Measurements from ENCODE around the gene ERMARD.

Gene ERMARD

GRCh38 chr6:169783971-169784820, 32.8 kb downstream of the ERMARD start:
- H3K27me3 Mint-ChIP-seq: peaks cover 4% of the 10 kb centered on the region
- no peak for DNase-seq
- no peak overlapping the region for H3K27ac Mint-ChIP-seq
- H3K9me3 Mint-ChIP-seq: no peaks in the 10 kb centered on the region
- H3K4me1 Mint-ChIP-seq (ENCODE audit: low read depth): peaks cover 5% of the 10 kb centered on the region
- H3K4me3 Mint-ChIP-seq: no peak overlapping the region
- H3K36me3 Mint-ChIP-seq (ENCODE audit: low read depth): peaks cover 45% of the 10 kb centered on the region

DNA sequence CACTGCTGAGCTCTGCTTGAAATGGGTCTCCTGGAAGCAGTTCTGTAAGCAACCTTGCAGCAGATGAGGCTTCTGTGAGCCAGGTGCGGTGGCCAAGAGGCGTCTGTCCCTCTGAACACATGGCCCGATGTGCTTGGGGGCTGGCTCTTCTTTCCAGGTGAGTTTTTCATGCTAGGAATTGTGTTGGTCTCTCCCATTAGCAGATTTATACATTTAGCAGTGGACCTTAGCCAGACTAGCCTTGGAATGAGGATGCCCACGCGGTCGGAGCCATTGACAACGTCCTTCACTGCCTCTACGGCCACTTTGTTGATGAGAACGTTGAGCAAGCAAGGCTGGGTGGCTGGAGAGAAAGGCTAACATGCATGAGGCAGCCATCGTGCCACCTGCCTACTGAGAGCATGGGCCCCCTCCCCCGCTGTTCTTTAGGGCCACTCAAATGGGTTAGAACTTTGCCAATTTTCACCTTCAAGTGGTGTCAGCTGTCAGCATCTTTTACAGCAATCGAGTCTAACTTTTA, 33.5 kb downstream of the ERMARD start:
- Mint-ChIP-seq H3K4me3 (no peak overlapping the region), H3K27me3 (peaks cover 9% of the 10 kb centered on the region), H3K4me1 (ENCODE audit: low read depth) (peaks cover 9% of the 10 kb centered on the region), H3K9me3 (no peaks in the 10 kb centered on the region), H3K36me3 (ENCODE audit: low read depth) (peaks cover 38% of the 10 kb centered on the region), H3K27ac (no peak overlapping the region)
- DNase-seq: no peak

DNA sequence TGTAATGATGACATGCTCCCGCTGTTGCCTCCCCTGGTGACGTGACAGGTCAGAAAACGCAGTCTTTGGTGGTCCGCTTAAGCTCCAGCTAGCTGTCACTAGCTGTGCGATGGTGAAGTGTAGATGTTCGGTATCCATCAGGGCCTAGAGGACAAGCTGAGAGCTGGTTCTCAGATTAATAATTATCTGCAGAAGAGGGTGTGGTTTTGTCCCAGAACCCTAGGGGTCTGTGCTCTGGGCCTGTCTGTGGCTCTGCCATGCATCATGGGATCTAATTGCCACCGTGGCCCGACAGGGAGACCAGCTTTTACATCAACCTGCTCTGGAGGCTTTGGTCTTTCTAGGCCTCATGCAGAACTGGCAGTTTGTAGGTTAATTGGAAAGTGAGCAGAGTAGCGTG, 34.1 kb downstream of the ERMARD start:
- H3K4me3 Mint-ChIP-seq: no peak overlapping the region
- no peak overlapping the region for H3K27ac Mint-ChIP-seq
- peaks cover 31% of the 10 kb centered on the region for H3K36me3 Mint-ChIP-seq (ENCODE audit: low read depth)
- H3K27me3 Mint-ChIP-seq: peaks cover 14% of the 10 kb centered on the region
- H3K4me1 Mint-ChIP-seq (ENCODE audit: low read depth): peaks cover 16% of the 10 kb centered on the region
- no peaks in the 10 kb centered on the region for H3K9me3 Mint-ChIP-seq
- no peak for DNase-seq

DNA sequence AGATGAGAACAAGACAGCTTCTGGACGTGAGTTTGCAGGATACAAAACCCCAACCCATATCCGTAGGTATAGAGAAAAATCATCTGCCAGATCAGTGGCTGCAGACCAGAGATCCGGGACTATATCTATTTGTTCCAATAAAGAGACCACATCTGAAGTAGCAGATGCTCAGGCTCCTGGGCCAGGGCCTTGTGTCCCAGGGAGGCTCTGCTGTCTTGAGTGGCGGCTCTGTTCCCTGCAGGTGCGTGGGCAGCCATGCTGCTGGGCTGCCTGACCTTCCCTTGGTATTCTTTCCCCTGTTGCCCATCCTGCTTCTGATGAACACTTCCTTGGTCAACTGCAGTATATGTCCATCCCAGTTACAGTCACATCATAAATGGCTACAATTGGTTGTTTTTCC, 34.9 kb downstream of the ERMARD start:
- H3K4me1 Mint-ChIP-seq (ENCODE audit: low read depth): peaks cover 22% of the 10 kb centered on the region
- peaks cover 23% of the 10 kb centered on the region for H3K36me3 Mint-ChIP-seq (ENCODE audit: low read depth)
- H3K4me3 Mint-ChIP-seq: no peak overlapping the region
- H3K27me3 Mint-ChIP-seq: peaks cover 22% of the 10 kb centered on the region
- peak; percentile 17 for DNase-seq
- H3K27ac Mint-ChIP-seq: no peak overlapping the region
- H3K9me3 Mint-ChIP-seq: no peaks in the 10 kb centered on the region

DNA sequence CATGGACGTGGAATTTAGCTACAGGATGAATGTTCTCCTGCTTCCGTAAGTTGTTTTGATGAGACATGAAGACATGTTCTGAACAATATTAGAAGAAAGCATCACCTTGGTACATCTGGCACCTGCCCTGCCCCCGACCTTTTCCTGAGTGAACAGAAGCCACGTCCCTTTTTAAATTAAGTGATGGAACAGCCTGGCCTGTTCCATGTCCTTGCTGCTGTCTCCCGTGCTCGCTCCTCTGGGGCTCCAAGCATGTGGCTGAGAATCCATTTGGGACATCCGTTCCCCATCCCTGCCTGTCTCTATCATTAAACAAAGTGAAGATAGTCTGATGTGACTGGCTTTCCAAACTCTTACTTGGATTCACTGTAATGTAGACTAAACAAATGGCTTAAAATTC, 36.4 kb downstream of the ERMARD start:
- Mint-ChIP-seq H3K27ac (no peak overlapping the region), H3K9me3 (no peaks in the 10 kb centered on the region), H3K27me3 (peaks cover 35% of the 10 kb centered on the region), H3K36me3 (ENCODE audit: low read depth) (peaks cover 18% of the 10 kb centered on the region), H3K4me1 (ENCODE audit: low read depth) (peaks cover 23% of the 10 kb centered on the region), H3K4me3 (no peak overlapping the region)
- no peak for DNase-seq

DNA sequence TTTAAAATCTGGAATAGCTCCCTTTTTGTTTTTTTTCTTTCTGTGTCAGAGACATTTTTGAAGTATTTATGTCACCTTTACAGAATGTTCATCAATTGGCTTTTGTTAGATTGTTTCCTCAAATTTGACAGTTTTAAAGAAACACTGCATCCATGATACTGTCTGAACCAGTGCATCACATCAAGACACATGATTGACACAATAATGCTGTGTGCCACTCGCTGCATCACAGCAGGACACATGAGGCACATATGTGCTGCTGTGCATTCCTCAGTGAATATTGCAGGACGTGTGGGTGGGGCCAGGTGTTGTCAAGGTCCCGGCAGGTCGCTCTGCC, 37.4 kb downstream of the ERMARD start:
- peaks cover 40% of the 10 kb centered on the region for H3K27me3 Mint-ChIP-seq
- no peak overlapping the region for H3K4me3 Mint-ChIP-seq
- H3K27ac Mint-ChIP-seq: no peak overlapping the region
- no peaks in the 10 kb centered on the region for H3K9me3 Mint-ChIP-seq
- H3K36me3 Mint-ChIP-seq (ENCODE audit: low read depth): peaks cover 8% of the 10 kb centered on the region
- peaks cover 21% of the 10 kb centered on the region for H3K4me1 Mint-ChIP-seq (ENCODE audit: low read depth)
- no peak for DNase-seq

- H3K4me3 Mint-ChIP-seq: peak overlapping the region; percentile 75
- peaks cover 17% of the 10 kb centered on the region for H3K4me1 Mint-ChIP-seq (ENCODE audit: low read depth)
- H3K36me3 Mint-ChIP-seq (ENCODE audit: low read depth): peaks cover 3% of the 10 kb centered on the region
- no peak for DNase-seq
- H3K27ac Mint-ChIP-seq: no peak overlapping the region
- H3K9me3 Mint-ChIP-seq: no peaks in the 10 kb centered on the region
- peaks cover 43% of the 10 kb centered on the region for H3K27me3 Mint-ChIP-seq
Measured at GRCh38 chr6:169789146-169789943, 37.9 kb downstream of the ERMARD start.

DNA sequence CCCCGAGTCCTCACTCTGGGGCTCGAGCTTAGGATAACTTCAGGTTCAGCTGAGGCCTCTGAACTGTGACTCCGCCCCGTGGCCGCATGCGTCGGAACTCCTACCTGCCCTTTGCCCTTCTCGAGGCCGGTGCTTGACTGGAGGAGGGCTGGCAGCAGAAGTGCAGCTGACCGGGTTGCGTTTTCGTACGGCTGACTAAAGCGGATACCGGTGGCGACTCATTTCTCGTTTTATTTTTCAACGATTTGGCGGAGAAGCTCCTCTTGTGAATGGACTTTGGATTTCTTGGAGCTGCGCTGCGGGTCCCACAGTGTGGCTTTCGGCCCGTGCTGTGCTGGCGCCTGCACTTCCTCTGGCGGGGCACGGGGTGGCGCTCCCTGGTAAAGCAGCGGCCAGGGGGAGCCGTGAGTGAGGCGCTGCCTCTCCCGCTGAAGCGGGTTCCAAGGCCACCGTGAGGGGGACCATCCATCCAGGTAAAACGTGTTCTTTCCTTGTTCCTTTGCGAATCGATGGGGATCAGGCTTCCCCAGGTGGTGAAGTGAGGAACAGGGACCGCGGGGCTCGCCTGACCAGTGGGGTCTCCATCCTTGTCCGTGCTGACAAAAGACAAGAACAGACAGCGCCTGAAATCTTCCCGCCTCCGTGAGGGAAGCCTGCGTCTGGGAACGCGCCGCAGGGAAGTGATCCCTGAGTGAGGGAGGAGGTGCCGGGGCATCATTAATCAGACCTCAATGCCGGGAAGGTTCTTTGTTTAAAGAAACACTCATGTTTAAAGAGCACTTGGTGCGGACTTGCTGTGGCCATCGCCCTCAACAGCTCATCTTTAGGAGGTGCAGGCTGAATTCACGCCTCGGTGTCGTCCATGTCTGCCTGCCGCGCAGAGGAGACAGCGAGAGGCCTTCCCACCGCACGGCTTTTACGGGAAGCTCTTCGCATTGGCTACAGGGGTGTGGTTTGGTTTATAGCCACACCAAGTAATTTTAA, 38.8 kb downstream of the ERMARD start:
- H3K4me3 Mint-ChIP-seq: peak overlapping the region; percentile 75
- H3K36me3 Mint-ChIP-seq (ENCODE audit: low read depth): no peaks in the 10 kb centered on the region
- H3K9me3 Mint-ChIP-seq: no peaks in the 10 kb centered on the region
- H3K27ac Mint-ChIP-seq: peak overlapping the region; percentile 42
- H3K4me1 Mint-ChIP-seq (ENCODE audit: low read depth): peaks cover 17% of the 10 kb centered on the region
- DNase-seq: peak; percentile 85
- H3K27me3 Mint-ChIP-seq: peaks cover 50% of the 10 kb centered on the region

- no peak for DNase-seq
- peaks cover 17% of the 10 kb centered on the region for H3K4me1 Mint-ChIP-seq (ENCODE audit: low read depth)
- H3K4me3 Mint-ChIP-seq: no peak overlapping the region
- no peaks in the 10 kb centered on the region for H3K36me3 Mint-ChIP-seq (ENCODE audit: low read depth)
- H3K27me3 Mint-ChIP-seq: peaks cover 50% of the 10 kb centered on the region
- H3K9me3 Mint-ChIP-seq: no peaks in the 10 kb centered on the region
- no peak overlapping the region for H3K27ac Mint-ChIP-seq
Measured at GRCh38 chr6:169791721-169792131, 40.3 kb downstream of the ERMARD start.

DNA sequence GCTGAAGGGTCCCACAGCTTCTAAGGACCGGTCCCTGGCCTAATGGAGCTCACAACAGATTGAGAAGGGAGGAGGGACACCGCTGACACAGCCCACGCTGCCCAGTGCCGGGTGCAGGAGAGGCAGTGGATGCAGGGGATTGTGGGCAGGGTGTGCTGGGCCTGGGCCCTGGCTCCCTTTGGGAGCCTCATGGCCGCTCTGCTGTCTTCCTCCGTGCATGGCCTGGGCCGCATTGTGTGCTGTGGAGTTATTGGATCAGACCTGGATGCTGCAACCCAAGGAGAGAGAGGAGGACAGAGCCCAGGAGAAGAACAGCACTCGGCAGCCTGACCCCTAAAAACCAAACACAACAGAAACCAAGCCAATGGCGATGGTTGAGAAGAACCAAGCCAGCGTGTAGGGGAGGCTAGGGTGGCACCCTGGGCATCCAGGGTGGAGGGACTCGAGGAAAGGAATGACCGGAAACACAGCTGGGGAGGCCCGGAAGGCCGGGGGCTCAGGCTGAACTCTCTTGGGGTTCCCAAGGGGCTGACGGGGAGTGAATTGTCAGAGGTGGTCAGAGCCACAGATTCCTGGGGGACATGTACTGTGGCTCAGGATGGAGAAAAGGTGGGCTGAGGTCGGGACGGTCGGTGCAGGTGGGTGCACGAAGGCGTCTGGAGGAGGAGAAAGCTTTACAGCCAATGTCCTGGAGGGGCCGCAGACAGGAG, 41.0 kb downstream of the ERMARD start:
- DNase-seq: no peak
- no peak overlapping the region for H3K4me3 Mint-ChIP-seq
- H3K27ac Mint-ChIP-seq: no peak overlapping the region
- peaks cover 50% of the 10 kb centered on the region for H3K27me3 Mint-ChIP-seq
- peaks cover 17% of the 10 kb centered on the region for H3K4me1 Mint-ChIP-seq (ENCODE audit: low read depth)
- no peaks in the 10 kb centered on the region for H3K36me3 Mint-ChIP-seq (ENCODE audit: low read depth)
- no peaks in the 10 kb centered on the region for H3K9me3 Mint-ChIP-seq

DNA sequence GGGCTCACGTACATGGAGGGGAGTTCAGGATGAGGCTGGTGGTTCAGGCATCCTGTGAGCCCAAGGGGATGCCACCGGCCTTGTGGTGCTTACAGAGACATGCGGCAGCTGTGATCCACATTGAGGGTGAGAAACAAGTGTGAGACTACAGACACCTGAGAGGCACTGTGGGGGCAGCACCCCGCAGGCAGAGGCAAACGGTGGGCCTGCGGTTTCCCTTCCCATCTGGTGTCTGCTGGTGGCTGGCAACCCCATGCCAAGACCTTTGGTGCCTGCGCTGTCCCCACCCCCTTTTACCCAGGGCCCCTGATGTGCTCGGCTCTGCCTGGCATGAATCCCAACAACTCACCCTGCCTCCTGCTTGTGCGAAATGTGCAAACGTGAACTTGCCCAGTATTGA, 42.0 kb downstream of the ERMARD start:
- Mint-ChIP-seq H3K9me3 (no peaks in the 10 kb centered on the region), H3K4me3 (no peak overlapping the region), H3K27me3 (peaks cover 56% of the 10 kb centered on the region), H3K36me3 (ENCODE audit: low read depth) (no peaks in the 10 kb centered on the region), H3K4me1 (ENCODE audit: low read depth) (peaks cover 17% of the 10 kb centered on the region), H3K27ac (no peak overlapping the region)
- no peak for DNase-seq

GRCh38 chr6:169794317-169795055, 43.1 kb downstream of the ERMARD start:
- Mint-ChIP-seq H3K4me1 (ENCODE audit: low read depth) (peaks cover 17% of the 10 kb centered on the region), H3K27me3 (peaks cover 57% of the 10 kb centered on the region), H3K36me3 (ENCODE audit: low read depth) (no peaks in the 10 kb centered on the region), H3K4me3 (no peak overlapping the region), H3K9me3 (no peaks in the 10 kb centered on the region), H3K27ac (no peak overlapping the region)
- DNase-seq: no peak

GRCh38 chr6:169795196-169795595, 43.8 kb downstream of the ERMARD start:
- peaks cover 55% of the 10 kb centered on the region for H3K27me3 Mint-ChIP-seq
- H3K27ac Mint-ChIP-seq: no peak overlapping the region

More at GRCh38 chr6:169795196-169795595, 43.8 kb downstream of the ERMARD start:
- no peaks in the 10 kb centered on the region for H3K9me3 Mint-ChIP-seq
- peaks cover 10% of the 10 kb centered on the region for H3K4me1 Mint-ChIP-seq (ENCODE audit: low read depth)
- DNase-seq: no peak
- H3K36me3 Mint-ChIP-seq (ENCODE audit: low read depth): no peaks in the 10 kb centered on the region
- no peak overlapping the region for H3K4me3 Mint-ChIP-seq
